Sigmoid colon (tissue), 7 donors: ENCODE measurements around the gene MYO15B. TPM values are rescaled to one million over a fixed set of nuclear protein-coding genes. Genes with fewer than 3 reads are reported as not detected.

Experiments used
- DNase-seq: peaks from one replicate; pipeline ENCODE4 v3.0.0-alpha.2; 2019
- H3K27ac ChIP-seq, 4 donors: fragments of 200-600 bp; sonication (generic); one replicate each; pipeline ENCODE4 v1.5.1; 2016 to 2019; ENCODE audit warnings: mild to moderate bottlenecking in 1 of 4
- H3K27me3 ChIP-seq, 3 donors: fragments of 200-600 bp; sonication (generic); one replicate each; pipeline ENCODE4 v1.5.1; 2019; ENCODE audit warnings: mild to moderate bottlenecking in 1 of 3
- H3K36me3 ChIP-seq, 4 donors: fragments of 200-600 bp; sonication (generic); one replicate each; pipeline ENCODE4 v1.5.1; 2016 to 2019
- H3K4me1 ChIP-seq, 4 donors: fragments of 200-600 bp; sonication (generic); one replicate each; pipeline ENCODE4 v1.5.1; 2017 to 2019
- H3K4me3 ChIP-seq, 4 donors: fragments of 200-600 bp; sonication (generic); one replicate each; pipeline ENCODE4 v1.5.1; 2017 to 2019; ENCODE audit warnings: mild to moderate bottlenecking in 2 of 4, moderate library complexity in 1 of 4
- H3K9me3 ChIP-seq, 4 donors: fragments of 200-600 bp in 3 of 4; sonication (generic) in 3 of 4; one replicate each; pipeline versions ENCODE4 v1.5.1 to v1.6.1; 2013 to 2019
- EP300 ChIP-seq, 4 donors: sonication (generic); formaldehyde crosslinking; IDR thresholded peaks; one replicate each; pipeline ENCODE4 v1.6.1; 2017; ENCODE audit warnings: antibody characterized with exemption in 4 of 4
- POLR2A ChIP-seq, 2 donors: fragments of 450-650 bp; IDR thresholded peaks; one replicate each; pipeline ENCODE4 v1.6.1; 2016; ENCODE audit warnings: antibody characterized with exemption in 2 of 2, mild to moderate bottlenecking in 2 of 2, moderate library complexity in 2 of 2
- POLR2AphosphoS5 ChIP-seq, 4 donors: sonication (generic); formaldehyde crosslinking; IDR thresholded peaks; one replicate each; pipeline ENCODE4 v1.6.1; 2017; ENCODE audit warnings: antibody characterized with exemption in 4 of 4
- WGBS, 2 donors: extraction: QIAGEN DNeasy Blood & Tissue Kit; methylation state at CpG; one replicate each; pipeline ENCODE4 v1.1.7; 2013; 5-methylcytosine and 5-hydroxymethylcytosine counted together
- intact Hi-C: fragments of 100-400 bp; cut with DNase I; formaldehyde crosslinking; loops from one replicate; pipeline ENCODE4 v1.15.1; 2023
- polyA plus RNA-seq, 3 donors: library from polyadenylated mRNA; stranded (reverse); fragments of 200-250 nt; gene quantifications; one replicate each; pipeline ENCODE4 v1.2.3, GENCODE V29; 2013
- total RNA-seq, 4 donors: library from RNA; depleted of rRNA; stranded (reverse); fragments of >200 nt; gene quantifications; one replicate each; pipeline ENCODE4 v1.1.0, GENCODE V29; 2016
- TF ChIP-seq, protein P1 (sequence below), 4 experiments: fragments of 450-650 bp in 3 of 4; fragments of 200-600 bp in 1 of 4; IDR thresholded peaks; one replicate each; pipeline ENCODE4 v1.5.1; 2016 to 2019; ENCODE audit warnings: antibody characterized with exemption in 4 of 4, mild to moderate bottlenecking in 3 of 4, moderate library complexity in 2 of 4
- donor health status: healthy with polysubstance abuse.
- donor health status: Bipolar disorder and iron deficiency.
- donor health status: healthy.

MYO15B gene
- total and polyA plus RNA-seq, 7 donors, result 33.1 to 460 (median 117) TPM

DNA sequence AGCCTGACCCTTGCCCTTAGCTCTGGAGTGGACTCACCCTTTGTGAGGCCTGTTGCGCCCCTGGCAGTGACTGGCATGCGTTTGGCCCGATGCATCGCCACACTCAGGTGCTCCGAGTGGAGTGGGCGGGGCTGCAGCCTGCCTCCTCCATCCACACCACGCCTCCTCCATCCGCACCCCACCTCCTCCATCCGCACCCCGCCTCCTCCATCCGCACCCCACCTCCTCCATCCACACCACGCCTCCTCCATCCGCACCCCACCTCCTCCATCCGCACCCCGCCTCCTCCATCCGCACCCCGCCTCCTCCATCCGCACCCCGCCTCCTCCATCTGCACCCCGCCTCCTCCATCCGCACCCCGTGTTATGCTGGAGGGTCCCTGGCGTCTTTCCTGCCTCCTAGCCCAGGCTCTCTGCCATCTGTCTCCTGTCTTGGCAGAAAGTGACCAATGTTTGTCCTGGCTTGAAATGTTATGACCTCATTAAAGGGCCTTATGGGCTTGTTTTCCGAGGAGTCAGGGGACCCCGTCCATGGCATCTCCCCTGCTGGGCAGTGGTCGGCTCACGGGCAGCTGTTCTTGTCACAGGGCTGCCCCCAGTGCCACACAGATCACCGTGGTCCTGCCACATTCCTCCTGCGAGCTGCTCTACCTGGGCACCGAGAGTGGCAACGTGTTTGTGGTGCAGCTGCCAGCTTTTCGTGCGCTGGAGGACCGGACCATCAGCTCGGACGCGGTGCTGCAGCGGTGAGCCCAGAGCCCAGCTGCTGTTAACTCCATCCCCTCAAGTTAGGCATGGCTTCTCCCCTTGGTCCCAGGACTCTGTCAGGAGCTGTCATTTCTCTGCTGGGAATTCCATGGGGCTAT, 28.7 kb upstream of the MYO15B start:
- intact Hi-C loops, result no loop called here
- no peak for DNase-seq
- WGBS, 2 donors, result 75 to 82% methylated on average over 36 of the region's 38 CpGs
- TF ChIP-seq, protein P1, sequence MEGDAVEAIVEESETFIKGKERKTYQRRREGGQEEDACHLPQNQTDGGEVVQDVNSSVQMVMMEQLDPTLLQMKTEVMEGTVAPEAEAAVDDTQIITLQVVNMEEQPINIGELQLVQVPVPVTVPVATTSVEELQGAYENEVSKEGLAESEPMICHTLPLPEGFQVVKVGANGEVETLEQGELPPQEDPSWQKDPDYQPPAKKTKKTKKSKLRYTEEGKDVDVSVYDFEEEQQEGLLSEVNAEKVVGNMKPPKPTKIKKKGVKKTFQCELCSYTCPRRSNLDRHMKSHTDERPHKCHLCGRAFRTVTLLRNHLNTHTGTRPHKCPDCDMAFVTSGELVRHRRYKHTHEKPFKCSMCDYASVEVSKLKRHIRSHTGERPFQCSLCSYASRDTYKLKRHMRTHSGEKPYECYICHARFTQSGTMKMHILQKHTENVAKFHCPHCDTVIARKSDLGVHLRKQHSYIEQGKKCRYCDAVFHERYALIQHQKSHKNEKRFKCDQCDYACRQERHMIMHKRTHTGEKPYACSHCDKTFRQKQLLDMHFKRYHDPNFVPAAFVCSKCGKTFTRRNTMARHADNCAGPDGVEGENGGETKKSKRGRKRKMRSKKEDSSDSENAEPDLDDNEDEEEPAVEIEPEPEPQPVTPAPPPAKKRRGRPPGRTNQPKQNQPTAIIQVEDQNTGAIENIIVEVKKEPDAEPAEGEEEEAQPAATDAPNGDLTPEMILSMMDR (IDR thresholded peaks at IDR 0.05), result no peak
- TF ChIP-seq EP300 (IDR thresholded peaks at IDR 0.05) (no peak), POLR2AphosphoS5 (IDR thresholded peaks at IDR 0.05) (no peak), POLR2A (IDR thresholded peaks at IDR 0.05) (no peak)
- Histone ChIP-seq H3K4me3 (no peak overlapping the region), H3K27me3 (no peaks in the 10 kb centered on the region), H3K9me3 (no peaks in the 10 kb centered on the region), H3K4me1 (peaks cover 0 to 7% (median 3%) of the 10 kb centered on the region in 4 donors), H3K27ac (no peak overlapping the region), H3K36me3 (no peaks in the 10 kb centered on the region)

DNA sequence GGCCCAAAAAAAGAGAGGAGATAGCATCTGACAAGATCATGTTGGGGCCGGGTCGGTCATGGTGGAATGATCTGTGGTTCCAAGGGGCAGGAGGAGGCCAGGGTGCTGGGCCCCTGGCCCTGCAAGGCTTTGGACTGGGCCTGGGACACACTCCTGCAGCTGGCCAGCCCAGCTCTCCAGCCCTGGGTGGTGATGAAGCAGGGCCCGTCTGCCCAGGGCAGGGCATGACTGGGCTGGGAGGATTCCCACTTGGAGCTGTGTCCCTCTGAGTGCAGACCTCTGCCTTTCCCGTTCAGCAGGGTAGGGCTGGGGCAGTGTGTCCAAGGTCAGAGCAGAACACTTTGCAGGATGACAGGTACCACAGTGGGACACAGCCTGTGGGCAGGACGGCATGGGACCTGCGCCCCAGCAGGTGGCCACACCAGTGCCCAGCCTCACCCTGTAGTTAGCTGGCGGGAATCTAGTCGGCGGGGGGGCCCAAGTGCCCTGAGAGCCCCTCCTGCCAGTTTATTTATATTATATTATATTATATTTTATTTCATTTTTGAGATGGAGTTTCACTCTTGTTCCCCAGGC, 27.6 kb upstream of the MYO15B start:
- no peak for DNase-seq
- Histone ChIP-seq H3K27me3 (no peaks in the 10 kb centered on the region), H3K4me3 (no peak overlapping the region), H3K27ac (no peak overlapping the region), H3K9me3 (no peaks in the 10 kb centered on the region), H3K4me1 (peaks cover 0 to 7% (median 3%) of the 10 kb centered on the region in 4 donors), H3K36me3 (no peaks in the 10 kb centered on the region)
- no peak for TF ChIP-seq POLR2AphosphoS5 (IDR thresholded peaks at IDR 0.05)
- no peak for TF ChIP-seq POLR2A (IDR thresholded peaks at IDR 0.05)
- TF ChIP-seq, protein P1 (IDR thresholded peaks at IDR 0.05), result no peak
- no peak for TF ChIP-seq EP300 (IDR thresholded peaks at IDR 0.05)
- intact Hi-C loops, result no loop called here
- WGBS, 2 donors, result 73 to 81% methylated on average over 9 of the region's 9 CpGs

DNA sequence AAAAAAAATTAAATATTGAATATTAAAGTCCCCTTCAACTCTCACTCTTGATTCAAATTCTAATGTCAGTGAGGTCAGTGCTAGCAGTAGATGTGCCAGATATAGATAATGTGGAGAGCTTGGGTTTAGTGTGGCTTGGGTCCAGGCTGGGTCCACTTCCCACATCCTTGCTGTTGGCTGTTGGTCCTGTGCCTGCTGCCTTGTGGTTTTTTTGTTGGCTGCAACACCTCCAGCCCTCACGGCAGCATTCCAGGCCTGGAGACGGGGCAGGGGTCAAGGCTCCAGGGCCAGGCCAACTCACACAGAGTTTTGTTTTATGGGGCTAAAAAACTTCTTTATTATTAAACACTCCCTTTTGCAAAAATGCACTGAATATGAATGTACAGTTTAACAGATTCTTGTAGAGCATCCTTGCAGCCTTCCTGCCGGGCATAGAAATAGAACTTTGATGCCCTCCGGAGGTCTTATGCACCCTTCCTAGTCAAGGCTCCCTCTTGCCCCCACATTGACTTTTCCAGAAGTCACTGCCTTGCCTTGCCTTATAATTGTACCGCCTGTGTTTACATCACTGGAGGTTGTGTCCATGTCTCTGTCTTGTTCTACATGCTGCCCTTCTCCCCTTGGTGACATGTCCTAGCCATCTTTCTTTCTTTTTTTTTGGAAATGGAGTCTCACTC, 25.5 kb upstream of the MYO15B start:
- WGBS, 2 donors, result 83 to 84% methylated on average over 5 of the region's 5 CpGs
- Histone ChIP-seq H3K36me3 (no peaks in the 10 kb centered on the region), H3K27ac (no peak overlapping the region), H3K4me1 (peaks cover 0 to 7% (median 2%) of the 10 kb centered on the region in 4 donors), H3K9me3 (no peaks in the 10 kb centered on the region), H3K27me3 (no peaks in the 10 kb centered on the region), H3K4me3 (no peak overlapping the region)
- intact Hi-C loops, result no loop called here
- DNase-seq, result no peak
- TF ChIP-seq POLR2AphosphoS5 (IDR thresholded peaks at IDR 0.05) (no peak), POLR2A (IDR thresholded peaks at IDR 0.05) (no peak), EP300 (IDR thresholded peaks at IDR 0.05) (no peak)
- TF ChIP-seq, protein P1 (IDR thresholded peaks at IDR 0.05), result no peak

DNA sequence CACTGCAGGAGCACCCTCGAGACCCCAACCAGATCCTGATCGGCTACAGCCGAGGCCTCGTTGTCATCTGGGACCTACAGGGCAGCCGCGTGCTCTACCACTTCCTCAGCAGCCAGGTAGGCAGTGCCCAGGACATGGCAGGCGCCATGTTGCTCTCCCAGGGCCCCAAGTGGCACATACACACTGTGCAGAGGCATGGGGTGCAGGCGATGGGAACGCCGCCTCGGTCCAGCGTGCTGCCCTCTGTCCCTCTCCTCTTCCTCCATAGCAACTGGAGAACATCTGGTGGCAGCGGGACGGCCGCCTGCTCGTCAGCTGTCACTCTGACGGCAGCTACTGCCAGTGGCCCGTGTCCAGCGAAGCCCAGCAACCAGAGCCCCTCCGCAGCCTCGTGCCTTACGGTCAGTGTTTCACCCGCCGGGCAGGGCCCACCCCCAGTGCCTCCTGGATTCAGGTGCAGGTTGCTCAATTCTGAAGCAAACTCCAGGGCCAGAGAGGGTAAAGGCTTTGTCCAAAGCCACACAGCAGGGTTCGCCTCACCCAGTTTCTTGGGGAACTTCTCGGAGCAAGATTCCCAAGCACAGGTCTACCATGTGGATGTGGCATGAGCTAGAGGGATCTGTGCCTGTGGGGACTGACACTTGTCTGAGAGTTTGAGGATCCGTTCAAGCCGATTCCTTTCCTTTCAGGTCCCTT, 24.4 kb upstream of the MYO15B start:
- no peaks in the 10 kb centered on the region for H3K36me3 ChIP-seq
- H3K4me1 ChIP-seq, result no peaks in the 10 kb centered on the region
- no peak overlapping the region for H3K27ac ChIP-seq
- TF ChIP-seq POLR2A (IDR thresholded peaks at IDR 0.05) (no peak), EP300 (IDR thresholded peaks at IDR 0.05) (no peak), POLR2AphosphoS5 (IDR thresholded peaks at IDR 0.05) (no peak)
- TF ChIP-seq, protein P1 (IDR thresholded peaks at IDR 0.05), result no peak
- DNase-seq, result no peak
- WGBS, 2 donors, result 90 to 94% methylated on average over 28 of the region's 28 CpGs
- no peaks in the 10 kb centered on the region for H3K27me3 ChIP-seq
- intact Hi-C loops, result no loop called here
- H3K4me3 ChIP-seq, result no peak overlapping the region
- H3K9me3 ChIP-seq, result no peaks in the 10 kb centered on the region
